ENCODE results near the gene FAM222A.
A peak's percentile ranks its signal among the peaks of the same experiment; 100 is the strongest.

FAM222A gene

GRCh38 chr12:109714141-109714912 lies 702 bp downstream of the FAM222A start:
- H3K4me3 ChIP-seq (ENCODE audit: low read depth, low read length), result peak overlapping the region; percentile 41

GRCh38 chr12:109714913-109715244 lies 1.3 kb downstream of the FAM222A start:
- in situ Hi-C loops (cut with HindIII; ENCODE audit: low sequenced_read_pairs), result no loop called here
- TF ChIP-seq CTCF (IDR thresholded peaks at IDR 0.05; ENCODE audit: low read depth, low read length), result peak; percentile 0
- H3K4me3 ChIP-seq (ENCODE audit: low read depth, low read length), result no peak overlapping the region
- no peak for DNase-seq (ENCODE audit: low read depth, low spot score)

More at GRCh38 chr12:109714141-109714912, 702 bp downstream of the FAM222A start:
- in situ Hi-C loops (cut with HindIII; ENCODE audit: low sequenced_read_pairs), result no loop called here
- peak; percentile 1 for TF ChIP-seq CTCF (IDR thresholded peaks at IDR 0.05; ENCODE audit: low read depth, low read length)
- peak; percentile 31 for DNase-seq (ENCODE audit: low read depth, low spot score)

- no peak for TF ChIP-seq CTCF (IDR thresholded peaks at IDR 0.05; ENCODE audit: low read depth, low read length)
- DNase-seq (ENCODE audit: low read depth, low spot score), result no peak
- H3K4me3 ChIP-seq (ENCODE audit: low read depth, low read length), result no peak overlapping the region
- in situ Hi-C loops (cut with HindIII; ENCODE audit: low sequenced_read_pairs), result no loop called here
These were observed 1.9 kb downstream of the FAM222A start for GRCh38 chr12:109715310-109716091.

GRCh38 chr12:109716092-109716479 lies 2.5 kb downstream of the FAM222A start:
- no peak overlapping the region for H3K4me3 ChIP-seq (ENCODE audit: low read depth, low read length)
- in situ Hi-C loops (cut with HindIII; ENCODE audit: low sequenced_read_pairs), result no loop called here
- DNase-seq (ENCODE audit: low read depth, low spot score), result no peak
- no peak for TF ChIP-seq CTCF (IDR thresholded peaks at IDR 0.05; ENCODE audit: low read depth, low read length)

- no peak overlapping the region for H3K4me3 ChIP-seq (ENCODE audit: low read depth, low read length)
- TF ChIP-seq CTCF (IDR thresholded peaks at IDR 0.05; ENCODE audit: low read depth, low read length), result no peak
- in situ Hi-C loops (cut with HindIII; ENCODE audit: low sequenced_read_pairs), result no loop called here
- DNase-seq (ENCODE audit: low read depth, low spot score), result no peak
These were observed 3.1 kb downstream of the FAM222A start for GRCh38 chr12:109716512-109717389.

All from astrocyte of the spinal cord (primary cell).